Fibroblast of skin of right quadriceps (primary cell): ENCODE data around the gene TRIB2.

ENCODE experiments used
- DNase-seq: peaks from one replicate; pipeline ENCODE4 v3.0.0-alpha.2; 2013

The TRIB2 gene

GRCh38 chr2:12754643-12755042, 37.9 kb downstream of the TRIB2 start:
- DNase-seq, result no peak

- DNase-seq, result no peak
Observed at GRCh38 chr2:12755384-12755783, 38.6 kb downstream of the TRIB2 start.

DNA sequence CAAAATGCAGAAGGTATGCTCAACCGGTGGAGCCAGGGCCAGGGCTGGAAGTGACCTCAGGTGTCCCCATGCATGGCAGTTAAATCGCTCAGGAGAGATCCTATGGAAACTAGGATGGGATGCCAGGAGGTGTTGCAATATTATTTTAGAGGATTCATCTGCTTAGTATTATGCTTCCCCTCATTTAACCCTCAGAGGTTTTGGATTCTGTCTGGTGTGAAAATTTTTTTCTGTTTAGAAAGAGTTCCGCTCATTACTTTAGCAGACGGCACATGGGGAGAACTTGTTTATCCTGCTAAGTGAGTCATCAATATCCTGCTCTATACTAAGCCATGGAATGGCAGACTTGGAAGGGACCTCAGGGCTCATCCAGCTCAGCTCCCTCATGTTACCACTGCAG, 42.5 kb downstream of the TRIB2 start:
- DNase-seq, result peak; percentile 98

- DNase-seq, result no peak
Observed at GRCh38 chr2:12761104-12761503, 44.4 kb downstream of the TRIB2 start.

DNA sequence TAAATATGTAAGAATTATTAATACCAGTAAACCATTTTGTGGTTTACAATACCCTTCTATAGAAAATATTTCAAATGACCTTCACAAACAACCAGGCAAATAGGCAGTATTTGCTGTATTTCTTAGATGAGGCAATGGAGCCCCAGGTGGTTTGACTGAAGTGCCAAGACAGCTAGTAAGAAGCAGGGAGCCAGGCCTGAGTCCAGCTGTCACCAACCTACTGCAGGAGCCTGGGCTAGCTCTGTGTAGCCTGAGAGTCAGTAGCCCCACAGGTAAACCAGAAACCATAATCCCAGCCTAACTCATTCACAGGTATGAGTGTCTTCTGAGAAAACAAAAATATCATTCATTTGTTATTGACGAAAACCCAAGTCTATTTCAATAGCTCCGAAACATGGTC, 45.6 kb downstream of the TRIB2 start:
- DNase-seq, result no peak

- no peak for DNase-seq
Observed at GRCh38 chr2:12762976-12763375, 46.2 kb downstream of the TRIB2 start.

DNA sequence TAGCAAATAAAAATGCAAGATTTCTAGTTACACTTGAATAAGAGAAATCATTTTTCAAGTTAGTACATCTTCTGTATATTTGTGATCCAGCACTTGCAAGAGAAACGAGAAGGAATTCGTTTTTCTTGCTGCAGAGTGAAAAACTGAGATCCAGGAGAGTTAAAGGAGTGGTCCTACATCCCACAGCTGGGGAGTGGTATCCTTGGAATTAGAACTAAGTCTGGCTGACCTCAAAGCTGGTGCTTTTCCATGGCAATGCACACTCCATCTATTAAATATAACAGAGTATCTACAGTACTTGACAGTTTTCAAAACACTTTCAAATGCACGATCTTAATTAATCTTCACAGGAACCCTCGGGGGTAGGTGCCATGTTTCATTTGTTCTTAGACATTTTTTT, 46.8 kb downstream of the TRIB2 start:
- DNase-seq, result no peak

GRCh38 chr2:12764075-12764730, 47.5 kb downstream of the TRIB2 start:
- DNase-seq, result peak; percentile 58

DNA sequence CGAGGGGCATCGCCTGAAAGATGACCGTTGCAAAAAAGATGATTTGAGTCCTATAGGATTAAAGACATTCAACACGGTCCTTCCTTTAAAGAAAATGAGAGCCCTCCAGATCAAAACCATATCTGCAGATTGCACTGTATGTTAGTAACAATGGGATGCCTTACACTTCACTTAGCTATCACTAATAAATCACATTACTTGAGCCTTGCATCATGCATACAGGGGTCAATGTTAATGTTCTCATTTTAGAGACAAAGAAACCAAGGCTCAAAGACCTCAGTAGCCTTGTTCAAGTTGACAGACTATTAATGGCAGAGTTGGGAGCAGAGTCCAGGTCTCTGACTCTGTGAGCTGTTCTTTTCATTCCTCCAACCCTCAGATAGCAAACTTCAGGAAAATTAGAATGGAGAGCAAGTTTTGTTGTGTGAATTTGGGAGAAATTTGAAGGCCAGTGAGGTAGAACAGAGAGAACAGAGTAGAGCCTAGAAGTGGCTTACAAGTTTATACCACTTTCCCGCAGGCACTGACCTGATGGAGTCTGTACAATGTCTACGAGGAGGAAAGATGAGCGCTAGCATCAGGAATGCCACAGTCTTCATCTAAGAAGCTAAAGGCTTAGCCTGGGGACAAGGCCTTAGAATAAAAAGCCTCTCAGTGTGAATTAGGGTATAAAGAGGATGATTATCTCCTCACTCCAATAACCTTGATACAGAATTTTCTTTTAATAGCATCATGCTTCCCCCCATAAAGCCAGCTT, 48.3 kb downstream of the TRIB2 start:
- peak; percentile 51 for DNase-seq

GRCh38 chr2:12766421-12766879, 49.7 kb downstream of the TRIB2 start:
- peak; percentile 82 for DNase-seq

DNA sequence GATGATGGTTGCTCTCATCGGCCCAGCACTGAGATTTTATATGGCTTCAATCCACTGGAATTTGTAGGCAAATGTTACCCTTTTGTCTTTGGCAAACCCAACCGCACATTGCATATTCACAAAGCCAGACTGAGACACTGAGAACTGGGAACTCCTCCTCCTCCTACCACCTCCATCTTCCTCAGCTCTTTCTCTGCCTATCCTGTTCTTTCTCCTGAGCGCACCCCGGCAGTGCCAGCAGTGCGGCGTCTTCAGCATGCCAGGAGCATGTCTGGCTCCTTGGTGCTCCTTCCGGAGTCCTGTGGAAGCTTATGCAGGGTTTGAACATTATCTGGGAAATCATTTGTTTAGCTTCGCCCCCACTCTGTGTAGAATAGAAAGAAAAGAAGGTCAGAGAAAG, 50.8 kb downstream of the TRIB2 start:
- DNase-seq, result no peak

GRCh38 chr2:12767996-12768624, 51.4 kb downstream of the TRIB2 start:
- no peak for DNase-seq

DNA sequence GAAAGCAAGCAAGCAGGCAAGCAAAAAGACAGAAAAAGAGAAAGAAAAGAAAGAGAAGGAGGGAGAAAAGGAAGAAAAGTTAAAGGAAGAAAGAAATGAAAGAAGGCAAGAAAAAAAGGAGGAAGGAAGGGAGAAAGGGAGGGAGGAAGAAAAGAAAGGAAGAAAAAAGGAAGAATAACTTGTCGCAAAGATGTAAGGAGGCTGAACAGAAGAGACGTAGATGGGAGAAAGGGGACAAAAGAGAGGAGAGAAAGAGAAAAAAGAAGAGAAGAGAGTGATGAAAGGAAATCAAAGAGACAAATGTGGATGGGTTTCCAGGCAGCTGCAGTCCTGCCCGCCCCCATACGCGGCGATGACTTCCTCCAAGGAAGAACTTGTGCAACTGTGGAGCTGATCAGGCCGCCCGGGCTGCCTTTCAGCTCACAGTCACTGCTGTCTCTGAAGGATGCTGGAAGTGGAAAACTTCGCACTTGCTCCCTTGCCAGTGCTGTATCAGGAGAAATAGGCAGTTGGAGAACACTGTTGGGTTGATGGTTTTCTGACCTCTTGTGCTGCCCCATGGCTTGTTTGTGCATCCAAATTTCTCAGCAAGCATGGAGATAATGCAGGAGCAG, 52.9 kb downstream of the TRIB2 start:
- DNase-seq, result peak; percentile 50

DNA sequence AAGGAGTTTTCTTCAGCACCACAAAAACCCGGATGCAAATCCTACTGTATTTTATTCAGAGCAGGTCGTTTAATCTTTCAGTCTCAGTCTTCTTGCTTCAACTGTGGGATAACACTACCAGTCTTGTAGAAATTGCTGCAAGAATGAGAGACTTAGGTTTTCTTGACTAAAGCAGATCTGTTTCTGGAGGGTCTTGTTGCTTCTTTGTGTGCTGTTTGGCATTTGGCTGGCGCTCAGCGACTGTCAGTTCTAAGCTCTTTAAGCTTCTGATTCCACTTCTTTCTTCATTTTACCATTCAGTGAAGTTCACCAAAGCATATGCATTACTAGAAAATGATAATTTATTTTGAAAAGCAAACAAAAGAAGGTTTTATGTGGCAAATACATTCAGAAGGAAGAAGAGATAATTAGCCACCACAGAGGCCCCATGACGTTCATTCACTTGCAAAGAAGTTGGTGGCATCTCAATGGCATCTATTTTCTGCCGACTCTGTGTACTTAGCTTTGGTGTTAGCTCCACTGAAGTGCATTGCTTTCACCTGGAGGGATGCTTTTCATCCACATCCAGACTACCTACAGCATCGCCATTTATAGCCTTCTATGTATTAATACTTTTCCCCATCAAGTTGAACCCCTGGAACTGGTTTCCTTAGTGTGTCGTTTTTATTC, 53.7 kb downstream of the TRIB2 start:
- no peak for DNase-seq

DNA sequence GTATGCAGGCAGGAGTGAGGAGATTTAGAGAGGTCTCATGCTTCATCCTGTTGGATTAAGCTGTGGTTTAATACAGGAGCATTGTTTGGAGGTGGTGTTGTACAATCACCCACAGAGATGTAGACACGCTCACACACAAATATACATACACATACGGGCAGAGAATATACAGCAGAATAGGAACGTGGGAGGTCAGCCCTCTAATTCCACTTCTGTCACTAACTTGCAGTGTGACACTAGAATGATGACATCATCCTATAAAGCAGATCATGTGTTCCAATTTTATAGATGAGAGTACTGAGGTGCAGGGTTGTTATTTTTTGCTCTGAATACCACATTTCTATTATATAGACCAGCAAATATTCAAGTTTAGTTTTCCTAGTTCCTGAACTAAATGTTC, 54.4 kb downstream of the TRIB2 start:
- no peak for DNase-seq

DNA sequence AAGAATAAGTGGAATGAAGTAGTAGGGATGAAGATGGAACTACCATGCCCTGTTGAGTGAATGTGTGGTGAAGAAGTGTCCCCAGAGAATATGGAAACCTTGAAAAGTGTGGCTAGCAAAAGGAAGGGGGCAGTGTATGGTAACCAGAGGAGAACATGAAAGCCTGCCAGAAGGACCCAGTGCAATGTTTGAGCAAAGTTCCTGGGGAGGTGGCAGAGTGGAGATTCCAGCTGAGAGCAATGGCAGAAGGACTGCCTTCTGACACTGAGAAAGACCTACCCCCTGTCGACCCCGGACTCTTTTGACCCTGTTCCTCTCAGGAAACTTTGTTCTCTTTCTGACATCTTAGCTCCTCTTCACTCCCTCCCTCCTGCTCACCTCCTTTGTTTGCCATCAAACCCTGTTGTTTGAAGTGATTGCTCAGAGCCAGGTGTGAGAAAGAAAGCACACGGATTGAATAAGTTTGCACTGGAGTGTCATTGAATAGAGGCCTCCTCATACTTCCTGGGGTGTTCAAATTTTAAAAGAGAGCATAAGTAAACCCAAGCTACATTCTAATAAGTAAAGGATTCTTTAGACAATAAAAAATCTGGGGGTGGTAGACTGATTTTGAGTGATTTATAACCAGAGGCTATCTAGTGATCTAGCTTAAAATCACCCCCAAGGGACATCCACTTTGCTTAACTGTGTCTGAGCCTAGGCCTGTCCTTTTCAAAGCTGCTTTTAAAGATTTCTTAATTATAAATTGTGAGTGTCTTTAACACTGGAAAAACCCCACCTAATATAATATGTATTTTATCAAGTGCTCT, 57.1 kb downstream of the TRIB2 start:
- DNase-seq, result no peak

- DNase-seq, result peak; percentile 89
Observed at GRCh38 chr2:12774395-12774727, 57.6 kb downstream of the TRIB2 start.

DNA sequence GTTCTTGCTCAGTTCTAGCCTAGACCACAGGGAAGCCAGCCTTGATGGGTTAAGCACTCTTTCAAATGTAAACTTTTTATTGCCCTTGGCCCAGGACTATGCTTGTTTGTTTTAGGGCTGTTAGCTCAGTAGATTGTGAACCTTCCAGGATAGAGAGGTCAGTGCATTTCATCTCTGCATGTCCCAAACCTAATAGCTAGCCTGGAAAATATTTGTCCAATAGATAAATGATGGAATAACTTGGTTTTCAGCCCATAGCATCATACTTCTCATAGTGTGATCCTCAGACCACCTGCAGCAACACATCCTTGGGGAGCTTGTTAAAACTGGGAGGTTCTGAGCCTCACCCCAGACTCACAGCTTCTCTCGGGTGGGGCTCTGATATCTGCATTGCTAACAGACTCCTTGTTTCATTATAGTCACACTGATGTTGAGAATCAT, 59.8 kb downstream of the TRIB2 start:
- DNase-seq, result no peak

DNA sequence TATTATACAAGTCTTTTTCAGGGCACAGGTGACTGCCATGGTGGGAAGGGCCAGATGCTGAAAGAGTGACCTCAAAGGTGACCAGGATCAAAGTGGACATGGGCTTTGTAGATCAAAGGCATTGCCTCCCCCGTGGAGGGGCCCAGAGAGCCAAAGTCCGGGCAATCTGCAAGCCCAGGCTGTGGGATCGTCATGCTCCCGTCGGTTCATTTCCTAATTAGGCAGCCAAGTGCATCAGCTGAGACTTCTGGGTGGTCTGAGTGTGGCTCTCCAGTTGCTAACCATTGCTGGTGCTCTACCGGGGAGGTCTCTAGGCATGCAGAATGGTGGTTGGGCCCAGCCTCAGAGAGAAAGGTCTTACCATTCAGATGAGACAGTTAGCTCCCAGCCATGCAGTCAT, 61.6 kb downstream of the TRIB2 start:
- peak; percentile 52 for DNase-seq

GRCh38 chr2:12778811-12779579, 62.3 kb downstream of the TRIB2 start:
- DNase-seq, result no peak

DNA sequence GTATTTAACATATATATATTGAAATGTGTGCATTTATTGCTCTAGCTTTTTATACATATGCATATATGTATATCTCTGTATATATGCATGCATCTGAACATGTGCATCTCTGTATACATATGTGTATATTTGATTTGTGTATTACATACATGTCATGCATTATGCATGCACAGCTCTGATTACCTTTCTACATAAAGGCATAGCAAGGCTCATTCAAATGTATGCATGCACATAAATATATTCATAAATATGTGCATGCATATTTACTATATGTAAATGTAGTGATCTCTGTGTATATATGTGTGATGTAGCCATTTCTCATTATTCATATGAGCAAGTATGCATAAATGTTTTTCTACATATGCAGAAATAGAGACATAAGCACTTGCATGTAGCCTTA, 64.6 kb downstream of the TRIB2 start:
- DNase-seq, result no peak
